ENCODE measurements around the gene DNAH9.

Gene DNAH9

DNA sequence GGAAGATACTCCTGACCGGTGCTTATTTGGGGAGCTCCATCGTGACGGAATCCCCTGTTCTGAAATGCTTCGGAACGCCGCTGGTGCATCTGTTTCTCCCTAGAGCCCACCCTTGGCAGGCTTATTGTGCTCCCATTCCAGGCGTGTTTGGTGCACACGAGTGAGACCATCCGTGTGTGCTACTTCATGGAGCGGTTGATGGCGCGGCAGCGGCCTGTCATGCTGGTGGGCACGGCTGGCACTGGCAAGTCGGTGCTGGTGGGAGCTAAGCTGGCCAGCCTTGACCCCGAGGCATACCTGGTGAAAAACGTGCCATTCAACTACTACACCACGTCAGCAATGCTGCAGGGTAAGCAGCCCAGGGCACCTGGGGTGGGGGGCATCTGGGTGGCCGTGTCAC, 170.7 kb downstream of the DNAH9 start:
- no peak for DNase-seq (ENCODE audit: low read depth)

- no peak for DNase-seq (ENCODE audit: low read depth)
These were observed 173.8 kb downstream of the DNAH9 start for GRCh38 chr17:11772031-11772430.

DNA sequence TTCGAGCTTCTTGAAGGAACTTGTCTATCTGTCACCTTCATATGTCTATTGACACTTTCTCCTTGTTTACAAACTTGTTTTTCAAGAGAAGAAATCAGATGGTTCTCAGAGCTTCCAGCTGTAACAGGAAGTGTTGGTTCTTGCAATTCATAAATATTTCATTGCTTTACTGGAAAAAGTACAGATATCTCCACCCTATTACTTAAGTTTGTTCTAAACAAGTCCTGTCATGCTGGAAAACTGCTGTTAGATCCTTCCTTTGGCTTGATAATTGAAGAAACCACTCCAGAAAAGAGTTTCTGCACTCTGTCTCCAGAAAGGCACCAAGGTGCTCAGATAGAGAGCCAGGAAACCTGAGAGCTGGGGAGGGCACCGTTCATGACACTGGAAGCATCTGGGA, 181.6 kb downstream of the DNAH9 start:
- no peak for DNase-seq (ENCODE audit: low read depth)

DNA sequence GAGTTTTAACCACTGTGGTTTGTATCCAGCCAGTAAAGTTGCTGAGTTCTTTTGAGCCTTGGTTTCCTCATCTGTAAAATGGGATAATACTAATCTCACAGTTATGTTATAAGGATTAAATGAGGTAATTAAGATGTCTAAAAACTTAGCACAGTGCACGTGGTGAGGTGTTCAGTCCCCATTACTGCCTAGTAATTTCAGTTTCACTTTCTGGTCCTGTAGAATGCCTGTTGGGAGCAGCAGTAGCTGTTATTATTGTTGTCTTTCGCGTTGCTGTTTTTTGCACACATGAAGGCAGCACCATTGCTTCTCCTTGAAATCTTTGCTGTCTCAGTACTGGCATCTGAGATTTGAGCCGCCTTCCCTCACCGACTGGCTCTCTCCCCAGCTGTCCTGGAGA, 182.4 kb downstream of the DNAH9 start:
- DNase-seq (ENCODE audit: low read depth), result no peak

DNA sequence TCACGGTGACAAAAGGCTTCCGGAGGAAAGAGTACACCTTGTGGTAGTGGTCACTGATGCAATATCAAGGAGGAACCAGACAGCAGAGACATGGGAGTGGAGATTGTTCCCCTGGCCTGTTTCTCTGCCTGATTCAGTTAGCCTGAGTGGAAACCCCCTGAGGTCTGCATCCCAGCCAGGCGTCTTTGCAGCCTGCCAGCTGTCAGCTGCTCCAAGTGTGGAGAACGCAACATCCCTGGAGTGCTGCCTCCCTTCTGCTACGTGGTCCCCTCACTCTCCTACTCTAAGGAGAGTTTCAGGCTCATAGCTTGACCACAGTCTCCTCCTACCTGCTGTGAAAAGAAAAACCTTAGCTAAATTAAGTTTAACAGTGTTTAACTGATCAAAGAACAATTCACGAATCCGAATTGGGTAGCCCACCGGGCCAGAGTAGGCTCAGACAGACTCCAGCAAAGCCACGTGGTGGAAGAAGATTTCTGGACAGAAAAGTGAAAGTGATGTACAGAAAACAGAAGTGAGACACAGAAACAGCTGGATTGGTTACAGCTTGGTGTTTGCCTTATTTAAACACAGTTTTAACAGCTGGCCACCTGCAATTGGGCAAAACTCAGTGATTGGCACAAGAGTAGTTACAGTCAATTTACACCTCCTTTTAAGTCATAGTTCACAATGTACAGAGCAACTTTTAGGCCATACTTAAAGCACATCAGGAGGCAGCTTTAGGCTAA, 188.6 kb downstream of the DNAH9 start:
- no peak for DNase-seq (ENCODE audit: low read depth)

GRCh38 chr17:11795906-11796305, 197.6 kb downstream of the DNAH9 start:
- DNase-seq (ENCODE audit: low read depth), result no peak

GRCh38 chr17:11797803-11798202, 199.5 kb downstream of the DNAH9 start:
- DNase-seq (ENCODE audit: low read depth), result no peak

DNA sequence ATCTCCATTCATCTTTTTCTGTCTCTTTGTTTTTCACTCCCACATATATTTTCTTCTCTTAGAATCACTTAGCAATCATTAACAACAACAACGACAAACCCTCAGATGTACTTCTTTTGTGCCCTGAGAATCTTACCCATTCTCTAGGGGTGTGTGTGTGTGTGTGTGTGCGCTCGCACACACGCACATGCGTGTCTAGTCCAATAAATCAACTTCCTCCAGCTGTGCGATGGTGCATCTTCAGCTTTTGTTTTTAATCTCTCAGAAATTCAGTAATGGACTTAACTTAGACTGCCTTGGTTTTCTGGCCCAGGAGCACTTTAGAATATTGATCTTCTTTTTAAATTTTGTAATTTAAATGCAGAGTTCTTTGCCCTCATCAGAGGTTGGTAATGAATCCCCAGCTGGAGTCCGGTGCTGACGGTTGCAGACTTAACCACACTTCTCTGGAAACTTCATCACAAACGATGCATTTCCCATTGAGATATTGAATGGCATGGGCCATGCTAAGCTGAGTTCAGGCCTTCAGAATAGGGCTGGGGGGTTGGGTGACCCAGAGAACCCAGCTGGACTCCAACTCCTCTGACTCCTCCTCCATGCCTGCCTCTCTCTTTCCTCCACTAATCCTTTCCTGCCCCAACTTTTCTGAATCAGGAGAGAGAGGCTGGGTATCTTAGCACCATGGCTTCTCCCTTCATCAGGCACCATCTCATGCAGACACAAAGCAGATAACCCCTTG, 205.1 kb downstream of the DNAH9 start:
- no peak for DNase-seq (ENCODE audit: low read depth)

- DNase-seq (ENCODE audit: low read depth), result no peak
These were observed 206.9 kb downstream of the DNAH9 start for GRCh38 chr17:11805138-11805537.

DNA sequence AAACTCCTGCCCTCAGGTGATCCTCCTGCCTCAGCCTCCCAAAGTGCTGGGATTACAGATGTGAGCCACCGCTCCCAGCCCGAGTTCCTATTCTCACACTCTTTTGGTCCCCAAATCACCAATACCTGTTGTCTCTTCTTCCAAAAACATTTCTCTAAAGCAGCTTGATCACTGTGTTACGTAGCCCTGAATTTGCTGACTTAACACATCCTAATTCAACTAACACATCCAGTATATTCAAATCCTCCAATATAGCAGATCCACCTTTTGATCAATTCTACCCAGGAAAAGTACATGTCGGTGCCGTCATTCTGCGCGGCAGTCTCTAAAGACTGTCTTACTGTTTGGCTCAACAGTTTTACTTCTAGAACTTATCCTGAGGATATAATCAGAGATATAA, 207.7 kb downstream of the DNAH9 start:
- no peak for DNase-seq (ENCODE audit: low read depth)

DNA sequence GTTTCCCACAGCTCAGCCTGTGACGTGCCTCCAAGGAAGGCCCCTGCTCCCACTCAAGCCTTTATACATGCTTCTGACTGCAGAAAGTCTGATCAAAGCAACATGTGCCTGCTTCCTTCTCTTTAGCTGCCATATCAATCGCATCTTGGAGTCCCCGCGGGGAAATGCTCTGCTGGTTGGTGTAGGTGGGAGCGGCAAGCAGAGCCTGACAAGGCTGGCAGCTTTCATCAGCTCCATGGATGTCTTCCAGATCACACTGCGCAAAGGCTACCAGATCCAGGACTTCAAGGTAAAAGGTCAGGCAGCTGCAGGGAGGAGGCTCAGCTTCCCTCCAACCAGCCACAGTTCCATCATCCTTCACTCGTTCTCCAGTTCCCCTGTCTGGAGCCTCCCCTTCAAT, 209.3 kb downstream of the DNAH9 start:
- no peak for DNase-seq (ENCODE audit: low read depth)

DNA sequence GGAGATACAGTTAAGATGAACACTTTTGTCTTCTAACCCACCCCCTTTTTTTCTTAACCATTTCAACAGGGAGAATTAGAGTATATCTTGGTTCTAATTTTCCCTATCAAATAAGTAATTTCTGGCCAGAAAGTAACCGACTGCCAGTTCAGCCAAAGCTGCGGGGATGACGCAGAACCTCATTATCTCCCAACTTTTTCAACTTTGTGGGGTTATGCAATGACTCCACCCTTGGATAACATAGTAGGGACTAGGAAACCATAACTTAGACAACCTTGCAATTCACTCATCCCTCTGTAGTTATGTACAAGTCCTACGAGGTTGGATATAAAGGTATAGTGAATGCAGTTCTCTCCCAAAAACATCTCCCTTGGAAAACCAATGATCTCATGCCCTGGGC, 215.0 kb downstream of the DNAH9 start:
- DNase-seq (ENCODE audit: low read depth), result no peak

DNA sequence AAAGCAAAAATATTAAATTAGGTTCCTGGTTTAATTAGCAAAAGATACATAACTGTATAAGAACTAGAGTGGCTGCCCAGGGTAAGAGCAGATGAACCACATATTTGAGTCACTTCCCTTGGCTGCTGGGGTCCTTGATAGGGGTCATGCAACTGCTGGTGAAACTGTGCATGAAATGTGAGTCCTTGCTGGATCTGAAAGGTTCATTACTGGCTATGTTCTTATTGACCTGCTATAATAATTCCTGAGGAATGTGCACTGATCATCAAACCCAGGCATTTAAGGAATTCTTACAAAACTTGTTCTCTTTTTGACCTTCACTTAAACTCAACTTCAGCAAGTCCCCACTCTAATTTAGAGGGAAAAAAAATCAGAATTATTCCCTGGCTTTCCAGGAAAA, 215.6 kb downstream of the DNAH9 start:
- no peak for DNase-seq (ENCODE audit: low read depth)

DNA sequence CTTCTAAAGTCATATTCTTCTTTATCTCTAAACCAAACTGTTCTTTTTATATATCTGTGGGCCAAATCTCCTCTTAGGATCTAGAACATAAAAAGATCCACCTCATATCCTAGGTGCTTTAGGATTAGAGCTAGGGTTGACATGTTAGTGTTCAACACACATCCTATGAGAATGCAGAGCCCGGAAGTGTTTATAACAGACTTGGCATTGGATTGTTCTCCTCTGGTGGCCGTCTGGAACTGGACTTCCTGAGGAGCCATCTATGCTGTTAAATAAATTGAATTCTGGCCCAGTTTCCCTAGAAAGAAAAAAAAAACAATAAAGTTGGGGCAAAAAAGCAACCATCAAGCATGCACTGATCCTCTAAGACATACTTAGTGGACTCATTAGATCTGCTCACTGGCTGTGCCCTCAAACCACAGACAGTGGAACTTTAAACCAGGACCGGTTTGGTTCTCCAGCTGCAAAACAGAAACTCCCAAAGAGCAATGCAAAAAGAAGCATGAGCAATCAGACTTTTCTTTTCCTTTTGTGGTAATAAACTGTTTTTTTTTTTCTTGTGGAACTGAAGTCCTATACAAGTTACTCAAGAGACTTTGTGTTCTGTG, 216.5 kb downstream of the DNAH9 start:
- no peak for DNase-seq (ENCODE audit: low read depth)

GRCh38 chr17:11816409-11816808, 218.1 kb downstream of the DNAH9 start:
- no peak for DNase-seq (ENCODE audit: low read depth)

DNA sequence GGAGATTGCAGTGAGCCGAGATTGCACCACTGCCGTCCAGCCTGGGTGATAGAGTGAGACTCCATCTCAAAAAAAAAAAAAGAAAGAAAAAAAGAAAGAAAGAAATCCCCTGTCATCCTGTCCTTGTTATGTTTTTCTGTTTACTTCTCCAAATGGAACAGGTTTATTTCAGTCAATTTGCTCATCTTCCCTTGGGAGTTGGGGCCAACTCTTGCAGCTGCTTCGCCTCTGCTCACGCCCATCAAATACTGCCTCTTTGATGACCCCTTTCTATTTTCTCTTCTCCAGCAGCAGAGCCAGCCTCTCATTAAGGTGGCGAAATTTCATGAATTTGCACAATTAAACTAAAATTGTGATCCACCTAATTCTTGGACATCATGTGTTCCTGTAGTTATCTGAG, 225.6 kb downstream of the DNAH9 start:
- no peak for DNase-seq (ENCODE audit: low read depth)

- DNase-seq (ENCODE audit: low read depth), result no peak
These were observed 227.4 kb downstream of the DNAH9 start for GRCh38 chr17:11825572-11826209.

GRCh38 chr17:11832401-11833137, 234.3 kb downstream of the DNAH9 start:
- no peak for DNase-seq (ENCODE audit: low read depth)

DNA sequence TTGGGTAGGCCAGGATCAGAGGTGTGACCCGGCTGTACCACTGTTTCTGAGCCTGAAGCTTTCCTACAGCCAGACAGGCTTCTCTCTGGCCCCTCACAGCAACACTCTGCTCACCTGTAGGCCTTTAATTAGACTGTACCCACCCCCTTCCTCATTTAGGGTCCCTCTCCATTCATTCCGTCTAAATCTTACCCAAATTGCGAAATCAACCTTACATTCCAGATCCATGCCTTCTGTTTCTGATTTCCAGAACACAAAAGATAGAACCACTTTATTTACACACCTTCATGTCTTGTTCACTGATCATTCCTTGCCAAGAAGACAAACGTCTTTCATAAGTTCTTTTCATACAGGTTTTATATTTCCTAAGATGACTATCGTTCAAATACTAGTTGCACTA, 238.2 kb downstream of the DNAH9 start:
- no peak for DNase-seq (ENCODE audit: low read depth)

DNA sequence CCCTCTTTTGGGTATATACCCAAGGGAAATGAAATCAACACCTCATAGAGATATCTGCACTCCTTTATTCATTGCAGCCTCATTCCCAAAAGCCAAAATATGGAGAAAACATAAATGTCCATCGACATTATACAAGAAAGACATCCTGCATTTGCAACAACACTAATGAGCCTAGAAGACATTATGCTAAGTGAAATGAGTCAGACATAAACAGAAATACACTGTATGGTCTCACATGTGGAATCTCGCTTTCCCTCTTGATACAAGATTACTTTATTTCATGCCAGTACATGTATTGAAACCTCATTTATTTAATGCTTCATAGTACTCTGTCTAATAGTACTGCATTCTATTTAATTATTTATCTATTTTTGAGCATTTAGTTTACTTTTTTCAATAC, 241.8 kb downstream of the DNAH9 start:
- no peak for DNase-seq (ENCODE audit: low read depth)

- DNase-seq (ENCODE audit: low read depth), result no peak
These were observed 242.6 kb downstream of the DNAH9 start for GRCh38 chr17:11840831-11841230.

- no peak for DNase-seq (ENCODE audit: low read depth)
These were observed 250.1 kb downstream of the DNAH9 start for GRCh38 chr17:11848330-11848729.
